Tibial nerve (tissue), 4 donors: ENCODE measurements around the gene HLCS.

ENCODE experiments used
- CTCF ChIP-seq, 5 experiments: fragments of 200-600 bp in 3 of 5; fragments of 450-650 bp in 2 of 5; sonication (generic) in 3 of 5; IDR thresholded peaks; one replicate each; pipeline ENCODE4 v1.5.1; 2016 to 2019; ENCODE audit warnings: antibody characterized with exemption in 5 of 5, mild to moderate bottlenecking in 3 of 5, moderate library complexity in 2 of 5
- EP300 ChIP-seq, 2 donors: sonication (generic); formaldehyde crosslinking; IDR thresholded peaks; one replicate each; pipeline ENCODE4 v1.6.1; 2017; ENCODE audit warnings: antibody characterized with exemption in 2 of 2, mild to moderate bottlenecking in 1 of 2
- POLR2A ChIP-seq, 2 donors: fragments of 450-650 bp; IDR thresholded peaks; one replicate each; pipeline ENCODE4 v1.6.1; 2017; ENCODE audit warnings: antibody characterized with exemption in 2 of 2, mild to moderate bottlenecking in 2 of 2, moderate library complexity in 2 of 2

DNA sequence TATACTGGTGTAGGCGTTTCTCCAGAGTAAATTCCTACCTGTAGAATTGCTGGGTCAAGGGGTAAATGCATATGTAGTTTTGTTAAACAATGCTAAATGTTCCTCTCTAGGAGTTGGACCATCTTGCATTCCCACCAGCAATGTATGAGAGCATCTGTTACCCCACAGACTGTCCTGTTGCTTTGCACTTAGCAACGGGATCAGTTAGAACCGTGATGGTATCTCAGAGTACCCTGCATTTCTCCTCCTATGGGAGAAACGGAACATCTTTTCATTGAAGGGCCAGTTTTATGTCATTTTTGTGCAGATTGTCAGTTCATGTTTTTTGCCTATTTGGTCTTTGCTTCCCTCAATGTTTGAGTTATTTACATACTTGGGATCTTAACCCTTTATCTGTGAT is 22.1 kb upstream of the HLCS start:
- TF ChIP-seq CTCF (IDR thresholded peaks at IDR 0.05), result no peak
- TF ChIP-seq EP300 (IDR thresholded peaks at IDR 0.05), result no peak
- TF ChIP-seq POLR2A (IDR thresholded peaks at IDR 0.05), result no peak
